Uterus (tissue), 4 donors: Measurements from ENCODE around the gene MAGOH. TPM values are rescaled to one million over a fixed set of nuclear protein-coding genes. Genes with fewer than 3 reads are reported as not detected.

Experiments used
- DNase-seq, 2 donors: peaks; one replicate each; pipeline ENCODE4 v3.0.0-alpha.2; 2019 to 2020
- H3K27ac ChIP-seq, 2 donors: fragments of 200-600 bp; sonication (generic); 1 replicate in 1 of 2; 2 replicates in 1 of 2; pipeline ENCODE4 v1.5.1; 2016 to 2018
- H3K27me3 ChIP-seq, 2 donors: fragments of 200-600 bp; sonication (generic); one replicate each; pipeline ENCODE4 v1.5.1; 2018 to 2019; ENCODE audit warnings: control low read depth in 1 of 2
- H3K36me3 ChIP-seq, 2 donors: fragments of 200-600 bp; sonication (generic); one replicate each; pipeline ENCODE4 v1.5.1; 2019; ENCODE audit warnings: control low read depth in 1 of 2
- H3K4me1 ChIP-seq, 2 donors: fragments of 200-600 bp; sonication (generic); one replicate each; pipeline ENCODE4 v1.5.1; 2018 to 2019; ENCODE audit warnings: control low read depth in 1 of 2
- H3K4me3 ChIP-seq, 2 donors: fragments of 200-600 bp; sonication (generic); 1 replicate in 1 of 2; 2 replicates in 1 of 2; pipeline ENCODE4 v1.5.1; 2018 to 2019; ENCODE audit warnings: mild to moderate bottlenecking in 1 of 2
- H3K9me3 ChIP-seq, 2 donors: fragments of 200-600 bp; sonication (generic); one replicate each; pipeline ENCODE4 v1.5.1; 2019; ENCODE audit warnings: control low read depth in 1 of 2
- POLR2A ChIP-seq, 2 donors: fragments of 450-650 bp; IDR thresholded peaks; one replicate each; pipeline ENCODE4 v1.6.1; 2016; ENCODE audit warnings: antibody characterized with exemption in 2 of 2, mild to moderate bottlenecking in 1 of 2, moderate library complexity in 1 of 2
- intact Hi-C: fragments of 100-400 bp; cut with DNase I; formaldehyde crosslinking; loops from one replicate; pipeline ENCODE4 v1.15.1; 2023; ENCODE audit warnings: low total_unique reads
- total RNA-seq, 4 donors: library from RNA; depleted of rRNA in 3 of 4; stranded (reverse); fragments of >200 nt in 3 of 4; gene quantifications; one replicate each; pipeline versions ENCODE4 v1.1.0 to v1.2.4, GENCODE V29; 2014 to 2023
- TF ChIP-seq, protein P1 (sequence below), 4 experiments: fragments of 200-600 bp in 2 of 4; fragments of 450-650 bp in 2 of 4; sonication (generic) in 2 of 4; IDR thresholded peaks; one replicate each; pipeline ENCODE4 v1.5.1; 2016 to 2019; ENCODE audit warnings: antibody characterized with exemption in 4 of 4, mild to moderate bottlenecking in 2 of 4, moderate library complexity in 1 of 4
- donor health status: DM: yes; HTN: yes; CAD: no.

MAGOH gene
- total RNA-seq, 4 donors from 2014 or later, result 31.6 to 60.9 (median 45.2) TPM

DNA sequence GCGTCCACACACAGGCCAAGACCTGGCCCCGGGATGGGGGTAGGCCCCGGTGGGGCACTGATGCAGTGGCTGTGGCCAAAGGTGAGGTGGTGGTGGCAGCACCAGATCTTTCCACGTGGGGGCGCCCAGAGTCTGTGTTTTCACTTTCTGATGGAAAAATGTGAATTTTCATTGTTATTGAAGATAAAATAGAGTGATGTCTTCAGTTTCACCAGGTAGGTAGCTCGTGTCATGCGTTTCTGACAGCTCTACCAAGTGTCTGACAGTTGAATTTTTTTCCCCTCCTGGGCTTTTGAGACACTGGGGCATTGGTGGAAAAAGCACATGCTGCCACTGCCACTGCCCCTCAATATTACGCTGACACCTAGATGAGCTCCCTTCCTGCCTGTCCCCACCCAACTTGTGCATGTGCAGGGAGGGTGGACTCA, 40.0 kb upstream of the MAGOH start:
- H3K9me3 ChIP-seq, result no peaks in the 10 kb centered on the region
- no peak overlapping the region for H3K27ac ChIP-seq
- intact Hi-C loops, result loop anchor here (2.0 kb wide), 1 partner anchor 116 kb away; no protein-coding TSS in a partner anchor
- no peaks in the 10 kb centered on the region for H3K4me1 ChIP-seq
- H3K27me3 ChIP-seq, result no peaks in the 10 kb centered on the region
- TF ChIP-seq, protein P1, sequence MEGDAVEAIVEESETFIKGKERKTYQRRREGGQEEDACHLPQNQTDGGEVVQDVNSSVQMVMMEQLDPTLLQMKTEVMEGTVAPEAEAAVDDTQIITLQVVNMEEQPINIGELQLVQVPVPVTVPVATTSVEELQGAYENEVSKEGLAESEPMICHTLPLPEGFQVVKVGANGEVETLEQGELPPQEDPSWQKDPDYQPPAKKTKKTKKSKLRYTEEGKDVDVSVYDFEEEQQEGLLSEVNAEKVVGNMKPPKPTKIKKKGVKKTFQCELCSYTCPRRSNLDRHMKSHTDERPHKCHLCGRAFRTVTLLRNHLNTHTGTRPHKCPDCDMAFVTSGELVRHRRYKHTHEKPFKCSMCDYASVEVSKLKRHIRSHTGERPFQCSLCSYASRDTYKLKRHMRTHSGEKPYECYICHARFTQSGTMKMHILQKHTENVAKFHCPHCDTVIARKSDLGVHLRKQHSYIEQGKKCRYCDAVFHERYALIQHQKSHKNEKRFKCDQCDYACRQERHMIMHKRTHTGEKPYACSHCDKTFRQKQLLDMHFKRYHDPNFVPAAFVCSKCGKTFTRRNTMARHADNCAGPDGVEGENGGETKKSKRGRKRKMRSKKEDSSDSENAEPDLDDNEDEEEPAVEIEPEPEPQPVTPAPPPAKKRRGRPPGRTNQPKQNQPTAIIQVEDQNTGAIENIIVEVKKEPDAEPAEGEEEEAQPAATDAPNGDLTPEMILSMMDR (IDR thresholded peaks at IDR 0.05), result peak; percentile 82 to 87 (median 84)
- TF ChIP-seq POLR2A (IDR thresholded peaks at IDR 0.05), result no peak
- DNase-seq, result peak; percentile 46 to 54
- H3K36me3 ChIP-seq, result no peaks in the 10 kb centered on the region
- H3K4me3 ChIP-seq, result no peak overlapping the region

DNA sequence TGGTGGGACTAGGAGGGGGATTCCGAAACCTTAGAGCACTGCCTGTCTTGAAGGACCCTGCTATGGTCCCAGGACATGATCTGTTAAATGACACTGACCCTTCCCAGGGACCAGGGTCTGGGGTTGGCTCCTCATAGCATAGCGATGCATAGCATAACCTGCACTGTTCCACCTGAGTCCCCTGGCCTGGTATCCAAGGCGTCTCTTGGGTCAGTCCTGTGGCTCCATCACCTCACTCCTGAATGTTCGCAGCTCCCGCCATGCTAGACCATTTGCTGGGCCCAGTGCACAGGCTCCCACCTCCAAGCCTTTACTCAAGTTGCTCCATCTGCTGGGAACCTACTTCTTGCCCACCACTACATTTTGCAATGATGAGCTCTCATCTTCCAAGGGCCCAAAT, 39.0 kb upstream of the MAGOH start:
- H3K36me3 ChIP-seq, result no peaks in the 10 kb centered on the region

DNA sequence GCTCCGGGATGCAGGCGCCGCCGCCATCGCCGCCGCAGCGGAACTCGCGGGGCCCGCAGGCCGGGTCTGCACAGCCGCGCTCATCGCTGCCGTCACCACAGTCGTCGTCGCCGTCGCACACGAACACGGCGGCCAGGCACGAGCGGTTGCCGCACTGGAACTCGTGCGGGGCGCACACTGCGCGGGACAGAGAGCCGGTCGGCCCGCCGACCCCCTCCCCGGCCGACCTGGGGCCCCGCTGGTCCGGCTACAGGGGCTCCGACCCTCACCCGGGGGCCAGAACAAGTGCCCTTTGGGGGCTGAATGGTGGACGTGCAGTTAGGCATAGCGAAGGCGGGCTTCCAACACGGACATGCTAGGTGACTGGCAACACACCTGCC, 38.6 kb upstream of the MAGOH start:
- Histone ChIP-seq H3K36me3 (no peaks in the 10 kb centered on the region), H3K27ac (no peak overlapping the region), H3K9me3 (no peaks in the 10 kb centered on the region), H3K4me3 (no peak overlapping the region), H3K27me3 (no peaks in the 10 kb centered on the region), H3K4me1 (no peaks in the 10 kb centered on the region)
- DNase-seq, result no peak
- no peak for TF ChIP-seq POLR2A (IDR thresholded peaks at IDR 0.05)
- TF ChIP-seq, protein P1 (IDR thresholded peaks at IDR 0.05), result no peak
- intact Hi-C loops, result no loop called here

More for the DNA sequence above, 39.0 kb upstream of the MAGOH start:
- Histone ChIP-seq H3K27me3 (no peaks in the 10 kb centered on the region), H3K9me3 (no peaks in the 10 kb centered on the region), H3K27ac (no peak overlapping the region), H3K4me3 (no peak overlapping the region), H3K4me1 (no peaks in the 10 kb centered on the region)
- intact Hi-C loops, result no loop called here
- TF ChIP-seq POLR2A (IDR thresholded peaks at IDR 0.05), result no peak
- TF ChIP-seq, protein P1 (IDR thresholded peaks at IDR 0.05), result no peak
- no peak for DNase-seq

DNA sequence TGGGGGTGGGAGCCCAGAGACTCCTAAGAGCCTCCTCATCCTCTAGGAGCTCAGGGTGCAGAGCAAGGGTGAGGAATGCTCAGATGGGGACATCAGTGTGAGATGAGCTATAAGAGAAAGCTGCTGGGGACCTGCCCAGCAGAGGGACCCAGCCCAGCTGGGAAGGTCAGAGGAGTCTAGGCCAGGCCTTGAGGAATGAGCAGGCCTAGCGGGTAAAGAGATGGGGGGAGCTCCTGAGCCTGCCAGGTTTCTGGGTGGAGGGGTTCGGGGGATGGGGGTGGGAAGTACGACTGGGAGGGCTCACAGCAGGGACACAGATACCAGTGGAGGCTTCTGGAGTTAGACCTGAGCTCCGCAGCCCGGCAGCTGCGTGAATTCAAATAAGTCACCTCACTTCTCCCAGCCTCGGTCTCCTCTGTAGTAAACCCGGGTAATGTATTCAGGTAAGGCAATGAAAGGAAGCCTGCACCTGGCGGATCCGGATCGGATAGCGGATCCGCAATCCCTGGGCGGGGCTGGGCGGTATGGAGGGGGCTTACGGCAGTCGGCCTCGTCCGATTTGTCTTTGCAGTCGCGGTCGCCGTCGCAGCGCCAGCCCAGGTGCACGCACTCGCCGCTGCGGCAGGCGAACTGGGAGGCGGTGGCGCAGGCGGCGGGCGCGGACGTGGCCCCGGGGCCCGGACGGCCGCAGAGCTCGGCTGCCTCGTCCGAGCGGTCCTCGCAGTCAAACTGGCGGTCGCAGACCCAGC, 38.0 kb upstream of the MAGOH start:
- no peak overlapping the region for H3K27ac ChIP-seq
- intact Hi-C loops, result no loop called here
- no peak overlapping the region for H3K4me3 ChIP-seq
- no peaks in the 10 kb centered on the region for H3K4me1 ChIP-seq
- no peaks in the 10 kb centered on the region for H3K27me3 ChIP-seq
- no peaks in the 10 kb centered on the region for H3K36me3 ChIP-seq
- no peaks in the 10 kb centered on the region for H3K9me3 ChIP-seq
- no peak for TF ChIP-seq POLR2A (IDR thresholded peaks at IDR 0.05)
- TF ChIP-seq, protein P1 (IDR thresholded peaks at IDR 0.05), result no peak
- no peak for DNase-seq

DNA sequence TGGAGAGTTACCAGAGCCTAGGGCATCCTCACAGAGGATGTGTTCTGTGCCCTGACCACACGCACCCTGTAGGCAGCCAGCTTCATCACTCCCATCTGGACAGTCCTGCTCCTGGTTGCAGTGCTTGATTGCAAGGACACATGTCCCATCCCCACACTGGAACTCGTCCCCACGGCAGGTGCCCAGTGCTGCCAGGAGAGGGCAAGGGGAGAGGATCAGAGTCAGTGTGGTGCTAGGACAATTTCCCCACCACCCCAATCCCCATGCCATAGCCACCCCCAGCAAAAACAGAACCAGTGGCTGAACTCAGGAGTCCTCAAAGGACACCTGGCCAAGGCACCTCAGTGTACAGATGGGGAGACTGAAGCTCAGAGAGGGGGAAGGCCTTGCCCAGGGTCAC, 37.2 kb upstream of the MAGOH start:
- Histone ChIP-seq H3K9me3 (no peaks in the 10 kb centered on the region), H3K4me3 (no peak overlapping the region), H3K36me3 (no peaks in the 10 kb centered on the region), H3K4me1 (no peaks in the 10 kb centered on the region), H3K27me3 (no peaks in the 10 kb centered on the region), H3K27ac (no peak overlapping the region)
- TF ChIP-seq, protein P1 (IDR thresholded peaks at IDR 0.05), result no peak
- no peak for TF ChIP-seq POLR2A (IDR thresholded peaks at IDR 0.05)
- intact Hi-C loops, result no loop called here
- no peak for DNase-seq
